ENCODE data around the gene ANGPT4. TPM values are rescaled to one million over a fixed set of nuclear protein-coding genes. Genes with fewer than 3 reads are reported as not detected.

ANGPT4 gene
- total and polyA plus RNA-seq, 9 of the 15 experiments (the other 6 are each of a cell fraction or from before 2014, with no cell fraction given), result not detected

DNA sequence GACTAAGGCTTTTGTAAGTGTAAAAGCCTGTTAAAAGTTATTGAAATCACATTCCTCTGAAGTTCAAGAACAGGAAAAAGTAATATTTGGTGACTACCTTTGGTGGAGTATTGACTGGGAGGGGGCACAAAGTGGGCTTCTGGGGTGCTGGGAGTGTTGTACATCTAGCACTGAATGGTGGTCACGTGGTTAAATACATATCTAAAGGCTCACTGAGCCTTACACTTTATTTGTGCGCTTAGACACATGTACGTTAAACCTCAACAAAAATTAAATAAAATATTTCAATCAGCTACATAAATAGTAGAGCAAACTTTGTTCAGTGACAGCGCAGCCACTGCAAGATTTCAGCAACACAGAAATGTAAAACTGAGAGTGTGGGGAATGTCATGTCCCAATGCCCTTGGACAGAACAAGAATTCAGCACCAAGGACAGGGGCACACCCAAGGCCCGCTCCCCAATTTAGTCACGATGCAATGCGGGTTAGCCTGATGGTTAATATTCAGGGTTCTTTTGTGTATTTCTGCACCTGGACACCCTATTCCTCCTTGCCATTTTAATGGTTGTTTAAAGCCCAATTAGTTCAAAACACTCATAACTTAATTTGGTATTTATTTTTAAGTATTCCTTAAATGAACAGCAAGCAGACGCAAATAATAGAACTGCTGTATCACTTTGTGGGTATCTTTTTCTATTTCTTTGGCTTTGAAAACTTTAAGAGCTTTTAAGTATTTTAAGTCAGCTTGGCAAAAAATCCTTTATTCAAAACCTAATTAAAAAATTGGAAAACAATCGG lies 37.4 kb downstream of the ANGPT4 start (continued):
- TF ChIP-seq TEAD4 (IDR thresholded peaks at IDR 0.05; ENCODE audit: low read length) (no peak), TEAD4 (CRISPR knock-in tag; IDR thresholded peaks at IDR 0.05; ENCODE audit: borderline replicate concordance) (no peak), MYC (IDR thresholded peaks at IDR 0.05; ENCODE audit: low read depth, low read length) (no peak), MYC (CRISPR knock-in tag; IDR thresholded peaks at IDR 0.05; ENCODE audit: borderline replicate concordance, low read depth) (no peak), ZNF408 (CRISPR knock-in tag; IDR thresholded peaks at IDR 0.05; ENCODE audit: low read depth) (no peak), HDAC2 (IDR thresholded peaks at IDR 0.05) (peak; percentile 27; the same call in 1 of the 2 replicates), GABPB1 (CRISPR knock-in tag; IDR thresholded peaks at IDR 0.05) (peak; percentile 31; the same call in 1 of the 2 replicates), TOE1 (IDR thresholded peaks at IDR 0.05; ENCODE audit: borderline replicate concordance) (0 out of 2 replicates have a peak, but pooled peaks have one; percentile 31), TOE1 (CRISPR knock-in tag; IDR thresholded peaks at IDR 0.05; ENCODE audit: borderline replicate concordance, low read depth) (no peak), RAD51 (IDR thresholded peaks at IDR 0.05; ENCODE audit: borderline replicate concordance, low read depth) (peak; percentile 73), JUN (IDR thresholded peaks at IDR 0.05; ENCODE audit: borderline replicate concordance, low read depth, low read length) (no peak), JUN (CRISPR knock-in tag; IDR thresholded peaks at IDR 0.05; ENCODE audit: borderline replicate concordance) (no peak), RHOXF2B (CRISPR knock-in tag; conservative IDR thresholded peaks at IDR 0.05) (no peak), RCOR1 (IDR thresholded peaks at IDR 0.05; ENCODE audit: borderline replicate concordance in 1 of 2, low read depth in 2 of 2, low read length in 2 of 2) (0 out of 4 replicates have a peak, but pooled peaks of 1 of the 2 experiments have one; percentile 26), CCAR2 (IDR thresholded peaks at IDR 0.05; ENCODE audit: low read depth, low read length) (no peak)
- TF ChIP-seq, protein P1, sequence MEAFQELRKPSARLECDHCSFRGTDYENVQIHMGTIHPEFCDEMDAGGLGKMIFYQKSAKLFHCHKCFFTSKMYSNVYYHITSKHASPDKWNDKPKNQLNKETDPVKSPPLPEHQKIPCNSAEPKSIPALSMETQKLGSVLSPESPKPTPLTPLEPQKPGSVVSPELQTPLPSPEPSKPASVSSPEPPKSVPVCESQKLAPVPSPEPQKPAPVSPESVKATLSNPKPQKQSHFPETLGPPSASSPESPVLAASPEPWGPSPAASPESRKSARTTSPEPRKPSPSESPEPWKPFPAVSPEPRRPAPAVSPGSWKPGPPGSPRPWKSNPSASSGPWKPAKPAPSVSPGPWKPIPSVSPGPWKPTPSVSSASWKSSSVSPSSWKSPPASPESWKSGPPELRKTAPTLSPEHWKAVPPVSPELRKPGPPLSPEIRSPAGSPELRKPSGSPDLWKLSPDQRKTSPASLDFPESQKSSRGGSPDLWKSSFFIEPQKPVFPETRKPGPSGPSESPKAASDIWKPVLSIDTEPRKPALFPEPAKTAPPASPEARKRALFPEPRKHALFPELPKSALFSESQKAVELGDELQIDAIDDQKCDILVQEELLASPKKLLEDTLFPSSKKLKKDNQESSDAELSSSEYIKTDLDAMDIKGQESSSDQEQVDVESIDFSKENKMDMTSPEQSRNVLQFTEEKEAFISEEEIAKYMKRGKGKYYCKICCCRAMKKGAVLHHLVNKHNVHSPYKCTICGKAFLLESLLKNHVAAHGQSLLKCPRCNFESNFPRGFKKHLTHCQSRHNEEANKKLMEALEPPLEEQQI (IDR thresholded peaks at IDR 0.05), result 0 out of 2 replicates have a peak, but pooled peaks have one; percentile 30
- TF ChIP-seq, protein P2, sequence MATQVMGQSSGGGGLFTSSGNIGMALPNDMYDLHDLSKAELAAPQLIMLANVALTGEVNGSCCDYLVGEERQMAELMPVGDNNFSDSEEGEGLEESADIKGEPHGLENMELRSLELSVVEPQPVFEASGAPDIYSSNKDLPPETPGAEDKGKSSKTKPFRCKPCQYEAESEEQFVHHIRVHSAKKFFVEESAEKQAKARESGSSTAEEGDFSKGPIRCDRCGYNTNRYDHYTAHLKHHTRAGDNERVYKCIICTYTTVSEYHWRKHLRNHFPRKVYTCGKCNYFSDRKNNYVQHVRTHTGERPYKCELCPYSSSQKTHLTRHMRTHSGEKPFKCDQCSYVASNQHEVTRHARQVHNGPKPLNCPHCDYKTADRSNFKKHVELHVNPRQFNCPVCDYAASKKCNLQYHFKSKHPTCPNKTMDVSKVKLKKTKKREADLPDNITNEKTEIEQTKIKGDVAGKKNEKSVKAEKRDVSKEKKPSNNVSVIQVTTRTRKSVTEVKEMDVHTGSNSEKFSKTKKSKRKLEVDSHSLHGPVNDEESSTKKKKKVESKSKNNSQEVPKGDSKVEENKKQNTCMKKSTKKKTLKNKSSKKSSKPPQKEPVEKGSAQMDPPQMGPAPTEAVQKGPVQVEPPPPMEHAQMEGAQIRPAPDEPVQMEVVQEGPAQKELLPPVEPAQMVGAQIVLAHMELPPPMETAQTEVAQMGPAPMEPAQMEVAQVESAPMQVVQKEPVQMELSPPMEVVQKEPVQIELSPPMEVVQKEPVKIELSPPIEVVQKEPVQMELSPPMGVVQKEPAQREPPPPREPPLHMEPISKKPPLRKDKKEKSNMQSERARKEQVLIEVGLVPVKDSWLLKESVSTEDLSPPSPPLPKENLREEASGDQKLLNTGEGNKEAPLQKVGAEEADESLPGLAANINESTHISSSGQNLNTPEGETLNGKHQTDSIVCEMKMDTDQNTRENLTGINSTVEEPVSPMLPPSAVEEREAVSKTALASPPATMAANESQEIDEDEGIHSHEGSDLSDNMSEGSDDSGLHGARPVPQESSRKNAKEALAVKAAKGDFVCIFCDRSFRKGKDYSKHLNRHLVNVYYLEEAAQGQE (IDR thresholded peaks at IDR 0.05; ENCODE audit: borderline replicate concordance), result peak; percentile 99
- TF ChIP-seq, protein P2 (CRISPR knock-in tag; IDR thresholded peaks at IDR 0.05; ENCODE audit: low read depth), result peak; percentile 96

All from K562 (cell line).